Mucosa of rectum (tissue), 2 donors: ENCODE measurements around the gene PPM1A.

ENCODE experiments used
- H3K27ac ChIP-seq, 2 donors: one replicate each; pipeline ENCODE4 v1.7.0; 2013; ENCODE audit warnings: inconsistent platforms in 2 of 2, low read depth in 2 of 2, low read length in 2 of 2
- H3K27me3 ChIP-seq, 2 donors: one replicate each; pipeline ENCODE4 v1.7.0; 2013; ENCODE audit warnings: low read length in 2 of 2; ENCODE audit not compliant: control insufficient read depth in 2 of 2, insufficient read depth in 2 of 2
- H3K36me3 ChIP-seq, 2 donors: one replicate each; pipeline ENCODE4 v1.7.0; 2013; ENCODE audit warnings: low read length in 2 of 2; ENCODE audit not compliant: control insufficient read depth in 2 of 2, insufficient read depth in 2 of 2
- H3K4me1 ChIP-seq, 2 donors: one replicate each; pipeline ENCODE4 v1.7.0; 2013; ENCODE audit warnings: low read length in 2 of 2, mild to moderate bottlenecking in 1 of 2; ENCODE audit not compliant: control insufficient read depth in 2 of 2, insufficient read depth in 2 of 2
- H3K4me3 ChIP-seq, 2 donors: one replicate each; pipeline ENCODE4 v1.7.0; 2013; ENCODE audit warnings: low read length in 2 of 2
- H3K9ac ChIP-seq, 2 donors: one replicate each; pipeline ENCODE4 v1.7.0; 2013; ENCODE audit warnings: low read length in 2 of 2, low read depth in 1 of 2, mild to moderate bottlenecking in 1 of 2
- H3K9me3 ChIP-seq, 2 donors: one replicate each; pipeline ENCODE4 v1.7.0; 2013; ENCODE audit warnings: low read length in 2 of 2; ENCODE audit not compliant: control insufficient read depth in 2 of 2
- donor health status: healthy.
- donor health status: Normal muscosa, but diverticular disease.

Gene PPM1A

DNA sequence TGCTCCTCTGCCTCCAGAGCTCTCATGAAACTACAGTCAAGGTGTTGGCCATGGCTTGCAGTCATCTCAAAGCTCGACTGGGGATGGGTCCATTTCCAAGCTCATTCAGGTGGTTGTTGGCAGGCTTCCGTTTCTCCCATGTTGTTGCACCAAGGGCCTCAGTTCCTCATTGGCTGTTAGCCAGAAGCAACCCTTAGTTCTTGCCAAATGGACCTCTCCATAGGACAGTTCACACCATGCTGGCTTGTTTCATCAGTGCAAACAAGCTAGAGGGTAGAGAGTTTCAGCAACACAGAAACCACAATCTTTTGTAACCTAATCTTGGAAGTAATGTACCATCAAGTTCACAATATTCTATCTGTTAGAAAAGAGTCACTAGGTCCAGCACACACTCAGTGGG is 22.7 kb upstream of the PPM1A start:
- H3K9me3 ChIP-seq = no peaks in the 10 kb centered on the region
- H3K27ac ChIP-seq = no peak overlapping the region
- H3K9ac ChIP-seq = no peak overlapping the region
- H3K4me1 ChIP-seq = no peaks in the 10 kb centered on the region
- no peaks in the 10 kb centered on the region for H3K36me3 ChIP-seq
- H3K27me3 ChIP-seq = no peaks in the 10 kb centered on the region
- H3K4me3 ChIP-seq = no peak overlapping the region

DNA sequence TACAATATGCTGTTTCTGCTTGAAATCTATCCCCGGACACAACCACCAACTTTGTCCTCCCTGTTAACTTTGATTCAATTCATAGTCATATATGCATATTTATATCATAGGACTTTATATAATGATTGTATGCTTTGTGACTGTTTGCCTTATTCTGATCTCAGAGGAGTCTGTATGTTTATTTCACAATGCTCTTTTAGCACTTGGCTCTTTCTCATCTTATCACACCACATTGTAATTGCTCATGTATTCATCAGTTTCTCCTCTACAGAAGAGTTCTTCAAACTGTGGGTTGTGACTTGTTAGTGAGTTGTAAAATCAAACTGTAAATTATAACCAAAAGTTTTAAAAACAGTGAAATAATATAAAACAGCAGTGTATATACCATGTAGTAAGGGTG is 21.7 kb upstream of the PPM1A start:
- no peaks in the 10 kb centered on the region for H3K36me3 ChIP-seq
- H3K9me3 ChIP-seq = no peaks in the 10 kb centered on the region
- no peaks in the 10 kb centered on the region for H3K27me3 ChIP-seq
- H3K27ac ChIP-seq = no peak overlapping the region
- no peak overlapping the region for H3K9ac ChIP-seq
- H3K4me3 ChIP-seq = no peak overlapping the region
- no peaks in the 10 kb centered on the region for H3K4me1 ChIP-seq

DNA sequence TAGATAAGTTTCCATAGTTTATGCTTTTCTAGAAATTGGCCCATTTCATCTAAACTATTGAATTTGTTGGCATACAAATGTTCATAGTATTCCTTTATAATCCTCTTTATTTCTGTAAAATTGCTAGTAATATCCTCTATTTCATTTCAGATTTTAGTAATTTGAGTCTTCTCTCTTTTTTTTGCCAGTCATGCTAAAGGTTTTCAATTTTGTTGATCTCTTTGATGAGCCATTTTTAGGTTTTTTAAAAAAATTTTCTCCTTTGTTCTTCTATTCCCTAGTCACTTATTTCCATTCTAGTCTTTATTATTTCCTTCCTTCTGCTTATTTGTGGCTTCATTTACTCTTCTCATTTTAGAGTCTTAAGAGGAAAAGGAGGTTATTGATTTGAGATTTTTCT is 19.4 kb upstream of the PPM1A start:
- no peak overlapping the region for H3K27ac ChIP-seq
- no peaks in the 10 kb centered on the region for H3K36me3 ChIP-seq
- H3K9me3 ChIP-seq = no peaks in the 10 kb centered on the region
- no peaks in the 10 kb centered on the region for H3K4me1 ChIP-seq
- no peaks in the 10 kb centered on the region for H3K27me3 ChIP-seq
- H3K9ac ChIP-seq = no peak overlapping the region
- H3K4me3 ChIP-seq = no peak overlapping the region

DNA sequence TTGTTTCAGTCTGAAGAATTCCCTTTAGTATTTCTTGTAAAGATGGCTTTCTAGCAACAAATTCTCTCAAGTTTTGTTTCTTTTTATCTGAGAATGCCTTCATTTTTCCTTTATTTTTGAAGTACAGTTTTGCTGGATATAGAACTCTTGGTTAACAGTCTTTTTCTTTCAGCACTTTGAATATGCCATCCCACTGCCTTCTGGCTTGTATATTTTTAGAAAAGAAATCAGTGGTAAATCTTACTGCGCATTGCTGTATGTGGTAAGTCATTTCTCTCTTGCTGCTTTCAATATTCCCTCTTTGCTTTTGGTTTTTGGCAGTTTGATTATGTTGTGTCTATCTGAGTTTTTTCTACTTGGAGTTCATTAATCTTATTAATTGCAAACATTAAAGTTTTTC is 16.8 kb upstream of the PPM1A start:
- no peak overlapping the region for H3K27ac ChIP-seq
- H3K36me3 ChIP-seq = no peaks in the 10 kb centered on the region
- H3K4me1 ChIP-seq = no peaks in the 10 kb centered on the region
- no peaks in the 10 kb centered on the region for H3K9me3 ChIP-seq
- no peak overlapping the region for H3K9ac ChIP-seq
- H3K4me3 ChIP-seq = no peak overlapping the region
- no peaks in the 10 kb centered on the region for H3K27me3 ChIP-seq

DNA sequence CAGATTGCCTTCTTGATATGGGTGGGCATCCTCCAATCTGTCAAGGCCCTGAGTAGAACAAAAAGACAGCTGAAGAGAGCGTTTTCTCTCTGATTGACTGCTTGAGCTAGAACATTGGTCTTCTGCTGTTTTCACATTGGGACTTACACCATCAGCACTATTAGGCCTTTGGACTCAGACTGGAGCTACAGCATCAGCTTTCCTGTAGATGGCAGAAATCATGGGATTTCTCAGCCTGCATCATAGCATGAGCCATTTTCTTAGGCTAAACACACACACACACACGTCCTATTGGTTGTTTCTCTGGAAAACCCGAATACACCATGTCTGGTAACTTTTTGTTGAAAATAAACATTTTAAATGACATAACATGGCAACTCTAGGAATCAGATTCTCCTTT is 15.8 kb upstream of the PPM1A start:
- Histone ChIP-seq H3K27ac (no peak overlapping the region), H3K27me3 (no peaks in the 10 kb centered on the region), H3K9me3 (no peaks in the 10 kb centered on the region), H3K9ac (no peak overlapping the region), H3K36me3 (no peaks in the 10 kb centered on the region), H3K4me3 (no peak overlapping the region), H3K4me1 (no peaks in the 10 kb centered on the region)

DNA sequence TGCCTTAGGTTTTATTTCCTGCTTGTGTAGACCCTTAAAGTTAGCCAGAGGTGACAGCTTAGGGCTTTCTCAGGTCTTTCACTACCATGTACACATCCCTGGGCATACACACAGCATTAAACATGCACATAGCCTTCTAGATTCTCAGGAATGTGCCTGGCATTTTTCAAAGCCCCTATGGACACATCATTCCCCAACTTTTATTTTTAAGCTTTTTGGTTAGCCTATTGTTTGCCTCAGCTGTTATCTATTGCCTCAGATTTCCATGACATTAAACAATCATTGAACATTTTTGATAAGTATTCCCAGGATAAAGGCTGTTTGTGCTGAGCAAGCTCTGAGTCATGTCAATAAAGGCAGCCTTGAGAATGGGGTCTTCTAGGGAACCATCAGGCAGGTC is 15.1 kb upstream of the PPM1A start:
- Histone ChIP-seq H3K27me3 (no peaks in the 10 kb centered on the region), H3K27ac (no peak overlapping the region), H3K36me3 (no peaks in the 10 kb centered on the region), H3K4me3 (no peak overlapping the region), H3K9me3 (no peaks in the 10 kb centered on the region), H3K9ac (no peak overlapping the region), H3K4me1 (no peaks in the 10 kb centered on the region)

DNA sequence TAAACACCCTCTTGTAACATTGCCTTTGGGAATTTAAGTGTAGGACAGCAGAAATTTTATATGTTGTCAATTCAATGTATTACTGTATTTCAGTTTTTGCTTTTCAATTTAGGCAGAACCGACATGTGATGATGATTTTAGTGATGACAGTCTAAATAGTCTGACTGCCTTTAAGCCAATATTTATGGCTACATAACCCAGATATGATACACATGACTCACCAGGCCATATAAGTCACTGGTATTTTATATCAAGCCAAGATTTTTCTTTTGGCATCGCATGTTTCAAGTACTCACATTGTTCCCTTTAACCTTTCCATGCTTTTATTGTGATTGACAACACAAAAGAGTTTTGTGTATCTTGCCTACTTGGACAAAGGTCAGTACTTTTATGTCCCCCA is 13.6 kb upstream of the PPM1A start:
- H3K4me3 ChIP-seq = no peak overlapping the region
- H3K27ac ChIP-seq = no peak overlapping the region
- no peaks in the 10 kb centered on the region for H3K36me3 ChIP-seq
- H3K9me3 ChIP-seq = no peaks in the 10 kb centered on the region
- no peaks in the 10 kb centered on the region for H3K4me1 ChIP-seq
- no peak overlapping the region for H3K9ac ChIP-seq
- H3K27me3 ChIP-seq = no peaks in the 10 kb centered on the region

DNA sequence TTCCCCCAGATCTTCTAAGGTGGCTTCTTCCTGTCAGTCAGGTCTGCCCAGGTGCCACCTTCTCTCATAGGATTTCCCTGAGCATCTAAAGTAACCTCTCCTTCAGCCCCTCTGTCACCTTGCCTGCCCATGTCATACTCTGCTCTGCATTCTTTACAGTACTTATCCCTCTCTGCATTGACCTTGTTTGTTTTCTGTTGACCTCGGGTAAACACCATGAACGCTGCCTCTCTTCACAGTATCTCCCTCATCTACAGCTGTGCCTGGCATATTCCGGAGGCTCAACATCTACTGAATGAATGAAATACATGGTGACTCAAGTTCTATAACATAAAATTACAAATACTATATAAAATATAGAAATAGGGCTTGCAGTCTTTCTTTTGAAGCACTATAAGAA is 10.1 kb upstream of the PPM1A start:
- H3K4me1 ChIP-seq = no peaks in the 10 kb centered on the region

DNA sequence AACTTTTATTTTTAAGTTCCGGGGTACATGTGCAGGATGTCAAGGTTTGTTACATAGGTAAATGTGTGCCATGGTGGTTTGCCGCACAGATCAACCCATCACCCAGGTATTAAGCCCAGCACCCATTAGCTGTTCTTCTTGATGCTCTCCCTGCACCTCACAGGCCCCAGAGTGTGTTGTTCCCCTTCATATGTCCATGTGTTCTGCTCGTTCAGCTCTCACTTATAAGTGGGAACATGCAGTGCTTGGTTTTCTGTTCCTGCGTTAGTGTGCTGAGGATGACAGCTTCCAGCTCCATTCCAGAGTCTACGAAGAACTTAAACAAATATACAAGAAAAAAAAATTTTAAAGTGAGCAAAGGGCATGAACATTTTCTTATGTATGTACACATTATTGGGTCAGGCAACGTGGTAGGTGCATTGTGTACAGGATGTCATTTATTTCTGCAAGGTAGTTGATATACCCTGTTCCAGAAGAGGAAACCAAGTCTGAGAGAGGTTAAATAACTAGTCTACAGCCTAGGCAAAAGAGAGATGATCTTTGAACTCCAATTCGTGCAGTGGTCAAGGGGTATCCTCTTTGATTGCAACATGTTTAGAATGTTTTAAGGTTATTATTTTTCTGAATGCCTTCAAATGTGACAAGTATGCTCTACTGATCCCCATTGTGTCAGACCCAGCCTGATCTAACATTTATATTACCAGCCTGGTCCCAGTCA is 8.7 kb upstream of the PPM1A start:
- H3K27ac ChIP-seq = no peak overlapping the region
- H3K36me3 ChIP-seq = no peaks in the 10 kb centered on the region
- H3K27me3 ChIP-seq = no peaks in the 10 kb centered on the region
- H3K4me3 ChIP-seq = no peak overlapping the region
- peaks cover 0 to under 1% of the 10 kb centered on the region in 2 donors for H3K4me1 ChIP-seq
- H3K9ac ChIP-seq = no peak overlapping the region
- H3K9me3 ChIP-seq = no peaks in the 10 kb centered on the region

More for the DNA sequence above, 10.1 kb upstream of the PPM1A start:
- Histone ChIP-seq H3K27me3 (no peaks in the 10 kb centered on the region), H3K9me3 (no peaks in the 10 kb centered on the region), H3K27ac (no peak overlapping the region), H3K36me3 (no peaks in the 10 kb centered on the region), H3K4me3 (no peak overlapping the region), H3K9ac (no peak overlapping the region)

DNA sequence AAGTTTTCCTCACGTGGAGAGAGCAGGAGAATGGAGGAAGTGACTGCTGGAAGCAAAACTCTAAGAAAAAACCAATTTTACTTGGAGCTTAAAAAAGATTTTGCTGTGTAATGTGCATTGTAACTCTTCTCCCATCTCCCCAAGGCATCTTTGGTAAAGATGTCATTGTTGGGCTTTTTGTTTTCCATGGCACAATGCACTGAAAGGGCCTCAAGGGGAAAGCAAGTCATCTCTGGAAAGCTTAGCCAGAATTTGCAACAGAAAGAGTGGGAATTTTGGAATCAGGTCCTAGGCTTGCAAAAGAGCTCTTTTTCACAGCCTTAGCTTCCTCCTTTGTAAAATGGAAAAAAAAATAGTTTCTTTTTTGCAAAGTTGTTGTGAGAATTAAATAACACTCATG is 7.9 kb upstream of the PPM1A start:
- no peaks in the 10 kb centered on the region for H3K9me3 ChIP-seq
- H3K36me3 ChIP-seq = no peaks in the 10 kb centered on the region
- no peak overlapping the region for H3K4me3 ChIP-seq
- H3K27ac ChIP-seq = no peak overlapping the region
- no peaks in the 10 kb centered on the region for H3K27me3 ChIP-seq
- no peak overlapping the region for H3K9ac ChIP-seq
- peaks cover 0 to 3% of the 10 kb centered on the region in 2 donors for H3K4me1 ChIP-seq

DNA sequence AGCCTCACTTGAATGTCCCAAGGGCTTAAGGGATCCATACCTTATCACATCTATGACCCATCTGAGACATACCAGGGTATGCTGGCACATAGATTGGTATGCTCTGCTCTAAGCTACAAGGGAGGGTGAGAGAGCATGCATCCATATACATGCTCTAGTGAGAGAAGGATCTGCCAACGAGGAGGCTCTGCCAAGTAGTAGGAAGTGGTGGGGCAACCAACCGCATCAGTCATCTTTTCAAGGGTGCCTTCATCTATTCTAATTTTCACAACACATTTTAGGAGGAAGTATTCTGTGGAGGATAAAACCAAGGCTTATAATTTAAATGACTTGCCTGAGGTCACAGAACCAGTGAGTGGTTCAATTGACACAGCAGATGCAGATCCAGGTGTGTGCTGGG is 6.6 kb upstream of the PPM1A start:
- Histone ChIP-seq H3K9ac (no peak overlapping the region), H3K9me3 (no peaks in the 10 kb centered on the region), H3K36me3 (no peaks in the 10 kb centered on the region), H3K27me3 (no peaks in the 10 kb centered on the region), H3K4me3 (no peak overlapping the region), H3K27ac (no peak overlapping the region), H3K4me1 (peaks cover 0 to 3% of the 10 kb centered on the region in 2 donors)
